ENCODE measurements around the gene SPATA3.

Gene SPATA3

GRCh38 chr2:231049286-231050017 is 53.5 kb downstream of the SPATA3 start:
- DNase-seq (ENCODE audit: low read depth, low spot score): no peak

DNA sequence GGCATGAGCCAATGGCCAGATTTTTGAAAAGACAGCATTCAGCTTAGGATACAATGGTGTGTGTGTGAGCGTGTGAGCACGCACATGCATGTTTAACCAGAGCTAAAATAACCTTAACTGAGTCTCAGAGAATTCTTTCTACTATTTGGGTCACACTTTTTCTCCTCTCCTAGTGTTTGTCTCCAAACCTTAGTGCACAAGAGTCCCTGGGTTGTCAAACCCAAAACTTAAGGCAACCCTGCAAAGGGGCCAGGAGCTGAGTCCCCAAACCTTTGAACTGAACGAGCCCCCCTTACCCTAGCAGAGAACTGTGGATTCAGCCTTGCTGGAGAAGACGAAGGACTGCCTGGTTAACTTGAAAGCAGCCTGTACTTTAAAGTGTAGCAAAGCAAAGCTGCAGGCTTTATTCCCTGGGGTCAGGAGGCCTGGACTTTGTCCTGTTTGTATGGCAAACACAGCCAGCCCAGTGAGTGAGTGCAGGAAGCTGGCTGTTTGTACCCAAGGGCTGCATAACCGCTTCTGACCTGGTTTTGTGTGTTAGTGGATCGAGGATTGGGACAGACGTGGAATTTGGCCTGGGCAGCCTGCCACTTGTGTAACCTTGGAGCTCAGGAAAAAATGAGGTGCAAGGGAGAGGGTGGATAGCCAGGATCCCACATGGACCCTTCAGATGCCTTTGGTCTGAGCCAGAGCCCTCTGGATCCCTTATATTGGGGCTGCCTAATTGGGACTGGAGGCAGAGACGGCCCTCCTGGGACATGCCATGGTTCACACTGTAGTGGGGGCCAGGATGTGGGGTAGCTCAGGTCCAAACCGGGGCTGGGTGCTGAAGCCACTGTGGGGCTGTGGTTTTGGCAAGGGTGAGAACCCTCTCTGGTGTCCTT is 54.3 kb downstream of the SPATA3 start:
- no peak for DNase-seq (ENCODE audit: low read depth, low spot score)

DNA sequence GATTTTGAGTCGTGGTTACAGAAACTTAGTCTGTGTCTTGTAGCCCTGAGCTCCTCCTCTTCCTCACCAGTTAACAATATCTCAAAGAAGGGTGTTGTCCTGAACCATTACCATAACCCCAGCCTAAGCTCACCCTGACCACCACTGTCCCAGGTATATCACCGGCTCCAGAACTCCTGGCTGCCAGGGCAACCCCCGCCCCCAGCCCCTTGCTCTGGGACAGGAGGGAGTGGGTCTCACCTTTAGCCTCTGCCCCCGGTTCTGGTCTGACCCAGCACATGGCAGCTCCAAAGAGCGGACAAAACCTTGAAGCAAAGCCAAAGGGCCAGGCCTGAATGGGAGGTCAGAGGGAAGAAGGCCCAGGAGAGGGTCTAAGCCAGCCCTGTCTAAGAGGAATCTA is 55.2 kb downstream of the SPATA3 start:
- DNase-seq (ENCODE audit: low read depth, low spot score): no peak

DNA sequence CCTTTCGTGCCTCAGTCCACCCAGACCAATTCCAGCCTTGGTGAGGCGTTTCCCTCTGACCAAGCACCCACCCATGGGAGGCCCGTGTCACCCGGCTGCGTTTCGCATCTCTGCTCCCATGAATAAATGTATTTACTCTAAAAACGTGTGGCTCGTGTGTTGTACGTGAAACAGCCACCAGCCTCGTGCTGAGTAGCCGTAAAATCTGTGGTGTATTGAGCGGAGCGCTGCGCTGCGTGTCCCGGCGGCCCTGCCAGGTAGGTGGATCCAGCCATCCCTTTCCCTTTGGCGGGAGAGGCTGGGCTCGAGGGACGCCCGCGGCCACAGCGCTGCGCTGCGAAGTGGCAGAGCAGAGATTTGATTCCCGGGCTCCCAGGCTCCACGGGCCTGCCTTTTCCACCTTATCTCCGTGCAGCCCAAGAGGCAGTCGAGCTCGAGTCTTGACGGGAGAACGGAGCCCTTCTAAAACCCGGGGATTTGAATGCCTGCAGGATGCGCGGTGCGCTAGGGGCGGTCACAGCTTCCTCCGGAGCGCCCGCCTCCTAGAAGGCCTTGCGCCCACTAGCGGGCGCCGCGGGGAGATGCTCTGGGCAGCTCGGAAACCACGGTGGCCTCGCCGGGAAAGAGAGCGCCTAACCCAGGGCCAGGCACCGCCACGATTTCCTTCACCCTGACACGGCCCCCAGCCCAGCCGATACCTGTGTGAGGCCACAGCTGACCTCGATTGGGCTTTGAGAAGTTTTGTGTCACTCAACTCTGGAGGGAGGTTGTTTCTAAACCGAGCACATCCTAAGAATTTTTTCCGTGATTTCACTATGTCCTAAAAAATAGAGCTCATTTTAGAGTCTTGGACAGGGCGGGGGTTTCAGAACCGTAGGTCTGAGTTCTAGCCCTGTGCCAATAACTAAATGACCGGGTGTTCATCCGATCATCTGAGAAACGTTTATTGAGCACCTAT is 56.9 kb downstream of the SPATA3 start:
- peak; percentile 94 for DNase-seq (ENCODE audit: low read depth, low spot score)

GRCh38 chr2:231053846-231054245 is 57.9 kb downstream of the SPATA3 start:
- DNase-seq (ENCODE audit: low read depth, low spot score): no peak

- DNase-seq (ENCODE audit: low read depth, low spot score): peak; percentile 97
Observed at GRCh38 chr2:231056453-231057416, 60.8 kb downstream of the SPATA3 start, which contains the start of gene PSMD1. Gene PSMD1, plus strand, starts transcription at chr2:231056867. Its CDS starts 159 bp downstream, at chr2:231057026.

DNA sequence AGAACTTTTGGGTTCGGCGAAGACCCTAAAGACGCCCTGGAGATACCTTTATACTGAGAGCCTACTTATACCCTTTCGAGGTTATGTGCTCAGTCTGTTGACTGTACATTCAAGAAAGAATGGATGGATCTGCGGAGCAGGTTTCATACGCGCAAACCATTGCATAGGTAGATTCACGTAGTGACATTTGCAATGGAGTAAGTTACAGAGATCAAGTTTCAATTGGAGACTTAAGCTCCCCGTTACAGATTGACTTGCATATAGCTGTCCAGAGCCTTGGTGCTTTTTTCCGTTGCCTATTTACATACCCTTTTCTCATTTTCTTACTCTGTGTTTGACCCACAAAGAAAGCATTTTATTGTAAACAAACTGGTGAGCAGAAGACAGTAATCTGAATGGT is 61.7 kb downstream of the SPATA3 start:
- peak; percentile 21 for DNase-seq (ENCODE audit: low read depth, low spot score)

Measured in astrocyte of the hippocampus (primary cell).